ENCODE measurements around the gene UBL3.

The UBL3 gene, protein sequence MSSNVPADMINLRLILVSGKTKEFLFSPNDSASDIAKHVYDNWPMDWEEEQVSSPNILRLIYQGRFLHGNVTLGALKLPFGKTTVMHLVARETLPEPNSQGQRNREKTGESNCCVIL

GRCh38 chr13:29850213-29850898 is at the start of gene UBL3:
UBL3 (minus strand) TSS chr13:29850617; CDS start chr13:29849538, 1,079 bp downstream.
- in situ Hi-C loops (cut with MboI; ENCODE audit: low sequenced_read_pairs), result no loop called here

- in situ Hi-C loops (cut with MboI; ENCODE audit: low sequenced_read_pairs), result no loop called here
Measured at GRCh38 chr13:29897102-29897501, 46.7 kb upstream of the UBL3 start.

DNA sequence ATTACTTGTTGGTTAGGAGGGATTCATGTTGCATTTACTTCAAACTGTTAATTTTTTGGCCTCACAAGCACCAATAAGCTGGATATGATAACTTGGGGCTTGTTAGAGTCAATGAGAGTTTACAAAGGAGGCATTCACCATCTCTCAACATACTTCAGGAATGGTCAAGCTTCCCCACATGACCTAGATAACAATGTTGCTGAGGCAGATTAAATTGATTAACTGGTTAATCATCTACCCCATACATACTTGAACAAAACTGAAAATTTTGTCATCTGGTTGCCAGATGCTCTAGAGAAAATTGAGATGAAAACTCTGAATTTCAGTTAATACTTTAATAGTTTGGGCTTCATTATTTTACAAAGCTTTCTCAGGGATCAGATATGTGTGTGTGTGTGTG is 43.0 kb upstream of the UBL3 start:
- in situ Hi-C loops (cut with MboI; ENCODE audit: low sequenced_read_pairs), result no loop called here

DNA sequence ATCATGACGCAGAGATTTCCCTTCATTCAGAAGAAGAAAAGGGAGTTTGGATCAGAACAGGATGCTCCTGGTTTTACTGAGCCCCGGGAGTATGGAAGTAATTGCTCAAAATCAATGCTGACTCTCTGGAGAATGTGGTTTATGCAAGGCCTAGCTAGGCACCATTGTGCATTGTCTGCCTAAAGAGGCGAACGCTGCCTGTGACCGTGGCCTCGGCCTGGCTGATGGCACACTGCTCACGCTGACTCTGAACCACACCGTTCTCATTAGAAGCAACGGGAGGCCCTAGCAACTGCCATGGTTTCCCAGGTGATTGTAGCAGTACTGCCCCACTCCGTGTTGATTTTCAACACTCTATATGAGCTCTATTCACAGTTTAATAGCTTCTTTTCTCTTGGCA is 41.7 kb upstream of the UBL3 start:
- in situ Hi-C loops (cut with MboI; ENCODE audit: low sequenced_read_pairs), result no loop called here

GRCh38 chr13:29889111-29889510 is 38.7 kb upstream of the UBL3 start:
- in situ Hi-C loops (cut with MboI; ENCODE audit: low sequenced_read_pairs), result no loop called here

GRCh38 chr13:29888306-29888705 is 37.9 kb upstream of the UBL3 start:
- in situ Hi-C loops (cut with MboI; ENCODE audit: low sequenced_read_pairs), result no loop called here

DNA sequence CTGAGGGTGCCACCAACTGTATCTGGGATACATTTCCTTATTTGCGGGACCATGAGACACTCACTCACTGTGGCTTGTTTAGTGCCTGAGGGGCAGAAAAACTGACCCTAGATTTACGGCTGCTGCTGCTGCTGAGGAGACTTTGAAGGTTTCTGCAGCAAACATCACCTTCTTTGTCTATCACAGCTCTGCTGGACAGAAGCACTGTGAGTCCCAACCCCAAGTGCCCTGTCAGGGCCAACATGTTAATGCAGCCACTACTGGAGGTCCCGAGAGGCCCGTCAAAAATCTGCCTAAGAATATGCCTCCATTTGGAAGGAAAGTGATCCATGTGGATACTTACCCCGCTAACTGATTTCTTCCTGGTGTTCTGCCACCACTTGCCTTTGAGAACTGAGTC is 37.3 kb upstream of the UBL3 start:
- in situ Hi-C loops (cut with MboI; ENCODE audit: low sequenced_read_pairs), result no loop called here

DNA sequence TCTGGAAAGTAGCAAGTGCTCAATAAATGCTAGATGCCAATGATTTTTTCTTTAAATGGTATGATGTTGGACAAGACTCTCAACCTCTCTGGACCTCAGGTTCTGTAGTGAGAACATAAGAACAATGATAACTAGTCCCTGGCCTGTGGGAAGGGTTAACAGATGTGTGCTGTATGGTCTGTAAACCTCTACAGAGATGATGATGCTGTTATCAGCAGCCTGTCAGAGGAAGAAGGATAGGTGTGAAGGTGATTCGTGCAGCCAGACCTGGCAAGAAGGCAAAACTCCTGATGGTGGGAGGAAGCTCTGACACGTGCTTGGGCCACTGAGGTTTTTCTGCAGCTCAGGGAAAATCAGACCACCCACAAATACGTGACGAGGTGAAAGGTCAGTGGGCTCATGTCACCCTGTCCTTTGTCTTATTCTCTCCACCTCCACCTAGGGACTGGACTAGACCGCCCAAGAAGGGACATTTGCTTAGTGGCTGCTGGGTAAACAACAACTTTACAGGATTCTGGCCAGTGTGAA is 36.7 kb upstream of the UBL3 start:
- in situ Hi-C loops (cut with MboI; ENCODE audit: low sequenced_read_pairs), result no loop called here

GRCh38 chr13:29886446-29886845 is 36.0 kb upstream of the UBL3 start:
- in situ Hi-C loops (cut with MboI; ENCODE audit: low sequenced_read_pairs), result no loop called here

DNA sequence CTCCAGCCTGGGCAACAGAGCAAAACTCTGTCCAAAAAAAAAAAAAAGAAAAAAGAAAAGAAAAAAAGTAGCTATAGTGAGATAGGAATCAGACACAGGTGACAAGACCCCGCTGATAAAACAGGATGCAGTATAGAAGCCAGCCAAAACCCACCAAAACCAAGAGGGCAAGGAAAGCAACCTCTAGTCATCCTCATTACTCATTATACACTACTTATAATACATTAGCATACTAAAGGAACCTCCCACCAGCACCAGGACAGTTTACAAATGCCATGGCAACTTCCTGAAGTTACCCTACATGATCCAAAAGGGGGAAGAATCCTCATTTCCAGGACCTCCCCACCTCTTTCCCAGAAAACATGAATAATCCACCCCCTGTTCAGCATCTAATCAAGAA is 35.6 kb upstream of the UBL3 start:
- in situ Hi-C loops (cut with MboI; ENCODE audit: low sequenced_read_pairs), result no loop called here

- in situ Hi-C loops (cut with MboI; ENCODE audit: low sequenced_read_pairs), result no loop called here
Measured at GRCh38 chr13:29884671-29885430, 34.4 kb upstream of the UBL3 start.

DNA sequence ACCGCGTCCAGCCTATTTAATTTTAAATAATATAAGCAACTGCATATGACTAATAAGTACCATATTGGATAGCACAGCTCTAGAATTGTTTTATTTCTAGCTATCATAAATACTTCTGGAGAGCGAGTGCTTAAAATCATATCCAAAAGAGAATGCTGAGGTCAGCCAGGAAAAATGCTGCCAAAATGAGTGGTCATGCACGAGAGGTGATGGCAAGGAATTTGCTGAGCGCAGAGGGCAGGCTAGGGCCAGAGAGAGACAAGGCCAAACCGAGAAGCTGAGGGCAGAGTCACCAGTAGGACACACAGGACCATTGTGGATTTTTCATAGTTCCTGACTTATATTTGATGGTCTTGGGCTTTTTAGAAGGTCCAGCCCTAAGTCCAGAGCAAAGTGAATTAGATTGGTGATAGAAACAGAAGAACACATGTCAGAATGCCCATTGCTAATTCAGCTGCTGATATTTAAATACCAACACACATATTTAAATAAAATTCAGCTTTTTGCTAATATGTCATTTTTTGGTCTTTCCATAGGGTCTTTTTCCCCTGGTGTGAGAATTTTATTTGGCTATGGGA is 33.6 kb upstream of the UBL3 start:
- in situ Hi-C loops (cut with MboI; ENCODE audit: low sequenced_read_pairs), result no loop called here

- in situ Hi-C loops (cut with MboI; ENCODE audit: low sequenced_read_pairs), result no loop called here
Measured at GRCh38 chr13:29882076-29882475, 31.7 kb upstream of the UBL3 start.

- in situ Hi-C loops (cut with MboI; ENCODE audit: low sequenced_read_pairs), result no loop called here
Measured at GRCh38 chr13:29878101-29878500, 27.7 kb upstream of the UBL3 start.

DNA sequence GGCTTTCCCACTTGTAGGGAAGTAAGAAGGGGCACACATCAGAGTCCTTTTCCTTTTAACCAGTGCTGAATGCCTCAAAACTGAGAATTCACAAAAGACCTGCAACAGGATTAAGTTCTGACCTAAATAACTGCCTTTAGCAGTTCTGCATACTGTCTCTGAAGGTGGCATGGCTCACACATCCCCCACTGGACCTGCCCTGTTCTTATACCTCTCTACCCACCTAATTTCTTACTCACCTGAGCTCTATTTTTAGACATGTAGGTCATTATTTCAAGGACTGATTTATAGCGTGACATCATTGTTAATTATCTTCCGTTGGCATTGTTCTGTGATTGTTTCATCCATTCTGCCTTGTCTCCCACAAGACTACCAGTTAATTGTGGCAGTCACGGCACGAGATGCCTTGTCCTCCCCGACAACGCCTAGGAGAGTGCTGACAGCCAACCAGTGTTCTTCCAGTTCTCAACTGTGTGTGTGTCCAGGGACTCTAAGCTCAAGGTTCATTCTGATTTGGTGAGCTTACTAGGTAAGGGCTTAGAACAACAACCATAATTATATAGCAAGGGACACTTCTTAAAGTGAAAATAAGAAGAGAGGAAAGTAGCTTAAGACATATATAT is 27.1 kb upstream of the UBL3 start:
- in situ Hi-C loops (cut with MboI; ENCODE audit: low sequenced_read_pairs), result no loop called here

GRCh38 chr13:29875646-29876045 is 25.2 kb upstream of the UBL3 start:
- in situ Hi-C loops (cut with MboI; ENCODE audit: low sequenced_read_pairs), result no loop called here

DNA sequence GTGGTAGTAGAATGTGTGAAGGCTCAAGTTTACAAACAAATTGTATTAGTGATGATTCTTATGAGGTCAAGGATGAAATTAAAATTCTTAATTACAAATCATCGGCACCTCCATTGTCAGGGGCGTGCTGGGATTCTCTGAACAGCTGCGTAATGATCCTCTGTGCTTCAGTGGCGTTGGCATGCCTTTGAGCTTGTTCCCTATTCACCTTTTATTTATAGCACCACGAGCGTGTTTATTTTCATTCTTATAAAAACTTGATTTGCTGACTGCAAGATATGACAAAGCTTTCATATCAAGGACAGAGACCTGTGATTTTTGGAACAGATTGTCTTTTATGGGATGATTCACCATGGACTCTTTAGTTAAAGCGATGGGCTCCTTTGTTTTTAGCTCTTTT is 18.2 kb upstream of the UBL3 start:
- in situ Hi-C loops (cut with MboI; ENCODE audit: low sequenced_read_pairs), result no loop called here

- in situ Hi-C loops (cut with MboI; ENCODE audit: low sequenced_read_pairs), result no loop called here
Measured at GRCh38 chr13:29865934-29866333, 15.5 kb upstream of the UBL3 start.

- in situ Hi-C loops (cut with MboI; ENCODE audit: low sequenced_read_pairs), result no loop called here
Measured at GRCh38 chr13:29861694-29862110, 11.3 kb upstream of the UBL3 start.

DNA sequence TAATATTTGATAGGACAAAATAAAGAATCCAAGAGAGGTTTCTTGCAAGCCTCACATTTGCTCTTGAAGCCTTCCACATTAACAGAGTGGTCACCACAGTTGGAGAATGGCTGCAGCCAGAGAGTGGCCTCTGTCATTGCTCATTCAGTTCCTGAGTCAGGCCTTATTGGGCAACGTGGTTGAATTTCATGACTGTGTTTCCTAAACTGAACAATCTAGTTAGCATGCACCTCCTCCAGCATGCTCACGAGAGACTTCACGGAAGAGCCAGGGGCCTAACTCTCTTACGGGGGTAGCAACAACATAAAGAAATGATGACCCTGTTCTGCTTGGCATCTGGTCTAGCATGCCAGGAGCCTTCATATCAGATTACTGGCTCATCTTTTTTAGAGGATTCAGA is 9.6 kb upstream of the UBL3 start:
- in situ Hi-C loops (cut with MboI; ENCODE audit: low sequenced_read_pairs), result no loop called here

DNA sequence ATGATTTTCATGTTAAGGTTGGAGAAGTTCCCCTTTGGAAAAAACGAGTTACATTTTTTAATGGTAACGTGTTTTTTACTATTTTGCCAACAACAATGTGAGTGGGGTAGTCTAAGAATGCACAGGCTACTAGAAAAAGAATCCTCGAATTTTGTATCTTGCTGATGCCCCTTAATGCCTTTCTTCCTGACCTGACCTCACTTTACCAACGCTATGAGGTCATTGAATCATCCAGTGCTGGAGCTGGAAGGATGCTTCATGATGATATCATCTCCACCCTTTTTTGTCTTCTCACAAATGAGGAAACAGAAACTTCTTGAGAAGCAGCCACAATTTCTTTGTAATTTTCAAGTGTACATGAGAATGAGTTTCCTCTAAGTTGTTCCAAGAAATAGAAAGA is 8.2 kb upstream of the UBL3 start:
- in situ Hi-C loops (cut with MboI; ENCODE audit: low sequenced_read_pairs), result no loop called here

Data from HL-60/S4 treated with retinoic acid at 250 ng/mL for 4 days and 3 days (cell line).